Vagina (tissue), 2 donors: ENCODE data around the gene CCDC158. TPM values are rescaled to one million over a fixed set of nuclear protein-coding genes. Genes with fewer than 3 reads are reported as not detected.
A peak's percentile ranks its signal among the peaks of the same experiment; 100 is the strongest.

Experiments used
- DNase-seq, 2 donors: peaks; one replicate each; pipeline ENCODE4 v3.0.0-alpha.2; 2017; ENCODE audit errors: extremely low spot score in 2 of 2
- H3K27ac ChIP-seq: fragments of 200-600 bp; sonication (generic); one replicate; pipeline ENCODE4 v1.5.1; 2019
- H3K27me3 ChIP-seq: fragments of 200-600 bp; sonication (generic); one replicate; pipeline ENCODE4 v1.5.1; 2019
- H3K36me3 ChIP-seq, 2 donors: fragments of 200-600 bp; sonication (generic); one replicate each; pipeline ENCODE4 v1.5.1; 2017 to 2019
- H3K4me1 ChIP-seq: fragments of 200-600 bp; sonication (generic); one replicate; pipeline ENCODE4 v1.5.1; 2019
- H3K4me3 ChIP-seq, 2 donors: fragments of 200-600 bp; sonication (generic); 1 replicate in 1 of 2; 2 replicates in 1 of 2; pipeline ENCODE4 v1.5.1; 2016 to 2019
- H3K9me3 ChIP-seq: fragments of 200-600 bp; sonication (generic); one replicate; pipeline ENCODE4 v1.5.1; 2019
- POLR2A ChIP-seq, 2 donors: fragments of 450-650 bp; IDR thresholded peaks; one replicate each; pipeline ENCODE4 v1.6.1; 2017; ENCODE audit warnings: antibody characterized with exemption in 2 of 2, mild to moderate bottlenecking in 2 of 2, moderate library complexity in 2 of 2
- POLR2AphosphoS5 ChIP-seq, 2 donors: sonication (generic); formaldehyde crosslinking; IDR thresholded peaks; one replicate each; pipeline ENCODE4 v1.9.0; 2017; ENCODE audit warnings: antibody characterized with exemption in 2 of 2, mild to moderate bottlenecking in 2 of 2, low read depth in 1 of 2; ENCODE audit not compliant: insufficient read depth in 1 of 2
- intact Hi-C: fragments of 100-400 bp; cut with DNase I; formaldehyde crosslinking; loops from one replicate; pipeline ENCODE4 v1.15.1; 2023
- total RNA-seq: library from RNA; depleted of rRNA; stranded (reverse); fragments of >200 nt; gene quantifications from one replicate; pipeline ENCODE4 v1.2.3, GENCODE V29; 2016
- TF ChIP-seq, protein P1 (sequence below), 3 experiments: fragments of 450-650 bp in 2 of 3; fragments of 200-600 bp in 1 of 3; sonication (generic) in 1 of 3; IDR thresholded peaks; one replicate each; pipeline ENCODE4 v1.5.1; 2017 to 2019; ENCODE audit warnings: antibody characterized with exemption in 3 of 3, mild to moderate bottlenecking in 2 of 3, moderate library complexity in 2 of 3

The CCDC158 gene
- total RNA-seq, 1 donor from 2014 or later = not detected

DNA sequence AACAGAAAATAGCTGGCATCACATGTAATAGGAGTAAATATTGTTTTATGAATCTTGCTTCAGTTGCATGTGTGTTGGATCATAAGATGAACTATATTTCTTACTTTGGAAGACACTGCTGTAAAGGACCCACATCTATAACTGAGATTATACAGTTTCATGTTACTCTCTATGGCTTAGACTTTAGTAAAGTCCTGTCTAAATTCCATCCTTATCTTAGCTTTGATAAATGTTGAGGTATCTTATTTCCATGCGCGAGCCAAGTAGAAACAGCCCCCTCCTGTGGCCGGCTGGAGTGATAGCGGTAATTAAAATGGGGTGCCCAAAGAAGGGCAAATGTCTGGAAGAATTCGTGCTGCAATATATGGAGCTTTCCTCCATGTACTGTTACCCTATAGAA is 43.0 kb downstream of the CCDC158 start:
- no peak for DNase-seq
- Histone ChIP-seq H3K27me3 (no peaks in the 10 kb centered on the region), H3K4me1 (no peaks in the 10 kb centered on the region), H3K4me3 (no peak overlapping the region), H3K9me3 (no peaks in the 10 kb centered on the region), H3K27ac (no peak overlapping the region), H3K36me3 (no peaks in the 10 kb centered on the region)
- intact Hi-C loops = no loop called here
- TF ChIP-seq, protein P1, sequence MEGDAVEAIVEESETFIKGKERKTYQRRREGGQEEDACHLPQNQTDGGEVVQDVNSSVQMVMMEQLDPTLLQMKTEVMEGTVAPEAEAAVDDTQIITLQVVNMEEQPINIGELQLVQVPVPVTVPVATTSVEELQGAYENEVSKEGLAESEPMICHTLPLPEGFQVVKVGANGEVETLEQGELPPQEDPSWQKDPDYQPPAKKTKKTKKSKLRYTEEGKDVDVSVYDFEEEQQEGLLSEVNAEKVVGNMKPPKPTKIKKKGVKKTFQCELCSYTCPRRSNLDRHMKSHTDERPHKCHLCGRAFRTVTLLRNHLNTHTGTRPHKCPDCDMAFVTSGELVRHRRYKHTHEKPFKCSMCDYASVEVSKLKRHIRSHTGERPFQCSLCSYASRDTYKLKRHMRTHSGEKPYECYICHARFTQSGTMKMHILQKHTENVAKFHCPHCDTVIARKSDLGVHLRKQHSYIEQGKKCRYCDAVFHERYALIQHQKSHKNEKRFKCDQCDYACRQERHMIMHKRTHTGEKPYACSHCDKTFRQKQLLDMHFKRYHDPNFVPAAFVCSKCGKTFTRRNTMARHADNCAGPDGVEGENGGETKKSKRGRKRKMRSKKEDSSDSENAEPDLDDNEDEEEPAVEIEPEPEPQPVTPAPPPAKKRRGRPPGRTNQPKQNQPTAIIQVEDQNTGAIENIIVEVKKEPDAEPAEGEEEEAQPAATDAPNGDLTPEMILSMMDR (IDR thresholded peaks at IDR 0.05) = peak in 1 of 3 experiments; percentile 19
- no peak for TF ChIP-seq POLR2A (IDR thresholded peaks at IDR 0.05)
- no peak for TF ChIP-seq POLR2AphosphoS5 (IDR thresholded peaks at IDR 0.05; ENCODE audit: insufficient read depth in 1 of 2, low read depth in 1 of 2)

DNA sequence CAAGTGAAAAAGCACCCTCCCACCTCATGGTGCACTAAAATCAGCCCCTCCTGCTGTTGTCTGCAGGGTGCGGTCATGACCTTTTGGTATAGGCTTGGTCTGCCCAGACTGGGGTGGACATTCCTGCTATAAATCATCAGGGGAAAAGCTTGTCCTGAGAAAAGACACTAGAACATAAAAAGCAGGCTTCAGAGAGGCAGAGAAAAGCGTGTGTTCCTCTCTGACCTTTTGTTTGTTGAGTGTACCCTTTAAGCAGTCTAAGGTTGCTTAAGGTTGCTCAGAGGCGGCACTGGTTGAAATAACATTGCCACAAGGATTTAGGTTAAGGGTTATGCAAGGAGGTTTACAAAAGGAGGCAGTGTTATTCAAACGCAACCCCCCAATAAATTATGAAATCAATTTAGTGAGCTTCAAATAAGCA is 43.5 kb downstream of the CCDC158 start:
- Histone ChIP-seq H3K4me1 (no peaks in the 10 kb centered on the region), H3K27me3 (no peaks in the 10 kb centered on the region), H3K4me3 (no peak overlapping the region), H3K9me3 (no peaks in the 10 kb centered on the region), H3K36me3 (no peaks in the 10 kb centered on the region), H3K27ac (no peak overlapping the region)
- DNase-seq = no peak
- intact Hi-C loops = no loop called here
- TF ChIP-seq POLR2A (IDR thresholded peaks at IDR 0.05) (no peak), POLR2AphosphoS5 (IDR thresholded peaks at IDR 0.05; ENCODE audit: insufficient read depth in 1 of 2, low read depth in 1 of 2) (no peak)
- TF ChIP-seq, protein P1 (IDR thresholded peaks at IDR 0.05) = no peak

DNA sequence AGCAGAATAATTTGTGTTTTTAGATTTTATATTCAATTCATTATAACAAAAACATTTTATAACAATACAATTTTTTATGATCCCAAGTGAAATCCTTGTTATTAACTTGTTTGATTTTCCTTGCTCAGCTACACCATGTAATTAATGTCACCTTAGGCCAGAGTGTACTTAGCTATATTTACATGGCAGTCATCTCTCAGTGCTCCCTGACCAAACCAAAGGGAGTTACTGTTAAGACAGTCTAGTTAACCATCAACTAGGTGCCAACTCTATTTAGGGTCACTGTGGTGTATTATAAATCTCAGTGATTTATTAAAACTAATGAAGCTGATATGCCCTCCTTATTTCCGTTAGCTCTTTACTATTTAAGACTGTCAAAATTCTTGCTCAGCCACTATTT is 44.4 kb downstream of the CCDC158 start:
- Histone ChIP-seq H3K4me1 (no peaks in the 10 kb centered on the region), H3K36me3 (no peaks in the 10 kb centered on the region), H3K4me3 (no peak overlapping the region), H3K27me3 (no peaks in the 10 kb centered on the region), H3K9me3 (no peaks in the 10 kb centered on the region), H3K27ac (no peak overlapping the region)
- TF ChIP-seq POLR2AphosphoS5 (IDR thresholded peaks at IDR 0.05; ENCODE audit: insufficient read depth in 1 of 2, low read depth in 1 of 2) = no peak
- intact Hi-C loops = no loop called here
- DNase-seq = no peak

DNA sequence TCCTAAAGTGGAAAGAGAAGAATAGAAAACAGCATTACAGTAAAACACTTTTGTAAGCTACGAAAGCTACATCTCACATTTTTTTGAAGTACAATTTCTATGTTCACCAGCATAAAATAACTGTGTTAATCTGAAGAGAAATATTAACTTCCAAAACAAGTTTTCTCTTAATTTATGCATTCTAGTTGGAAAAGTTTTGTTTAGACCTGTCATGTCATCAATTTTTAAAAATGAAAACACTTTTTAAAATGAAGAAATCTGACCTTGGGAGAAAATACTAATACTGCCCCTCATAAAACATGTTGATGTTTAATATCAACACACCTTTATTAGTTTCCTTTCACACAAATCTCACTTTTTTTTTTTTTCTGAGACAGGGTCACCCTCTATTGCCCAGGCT is 45.2 kb downstream of the CCDC158 start:
- Histone ChIP-seq H3K27me3 (no peaks in the 10 kb centered on the region), H3K9me3 (no peaks in the 10 kb centered on the region), H3K27ac (no peak overlapping the region), H3K4me3 (no peak overlapping the region), H3K4me1 (no peaks in the 10 kb centered on the region), H3K36me3 (no peaks in the 10 kb centered on the region)
- TF ChIP-seq POLR2A (IDR thresholded peaks at IDR 0.05) (no peak), POLR2AphosphoS5 (IDR thresholded peaks at IDR 0.05; ENCODE audit: insufficient read depth in 1 of 2, low read depth in 1 of 2) (no peak)
- TF ChIP-seq, protein P1 (IDR thresholded peaks at IDR 0.05) = no peak
- DNase-seq = no peak
- intact Hi-C loops = no loop called here

DNA sequence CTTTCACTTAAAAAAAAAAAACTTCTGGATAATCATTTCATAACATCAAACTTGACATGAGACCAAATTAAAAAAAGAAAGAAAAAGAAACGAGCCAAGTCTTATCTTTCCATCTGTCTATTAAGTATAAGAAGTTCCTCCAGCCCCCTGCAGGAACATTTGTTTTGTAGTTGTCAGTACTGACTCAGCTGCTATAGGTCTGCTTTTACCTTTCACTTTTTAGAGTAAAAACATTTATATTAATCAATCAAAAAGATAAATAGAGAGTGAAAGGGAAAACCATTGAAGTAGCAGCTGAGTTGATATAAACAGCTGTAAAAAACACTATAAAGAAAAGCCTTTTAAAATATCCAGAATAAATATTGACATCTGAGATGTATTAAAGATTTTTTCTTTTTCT is 46.1 kb downstream of the CCDC158 start:
- Histone ChIP-seq H3K4me3 (no peak overlapping the region), H3K27ac (no peak overlapping the region), H3K9me3 (no peaks in the 10 kb centered on the region), H3K27me3 (no peaks in the 10 kb centered on the region), H3K4me1 (no peaks in the 10 kb centered on the region), H3K36me3 (no peaks in the 10 kb centered on the region)
- DNase-seq = no peak
- TF ChIP-seq, protein P1 (IDR thresholded peaks at IDR 0.05) = no peak
- TF ChIP-seq POLR2A (IDR thresholded peaks at IDR 0.05) (no peak), POLR2AphosphoS5 (IDR thresholded peaks at IDR 0.05; ENCODE audit: insufficient read depth in 1 of 2, low read depth in 1 of 2) (no peak)
- intact Hi-C loops = no loop called here
